ENCODE results near the gene OPN4.

Gene OPN4

GRCh38 chr10:86647773-86648703, 6.3 kb upstream of the OPN4 start:
- DNase-seq (ENCODE audit: low read depth in 2 of 2) = no peak

GRCh38 chr10:86648704-86649427, 5.5 kb upstream of the OPN4 start:
- no peak for DNase-seq (ENCODE audit: low read depth in 2 of 2)

- no peak for DNase-seq (ENCODE audit: low read depth in 2 of 2)
These were observed 4.7 kb upstream of the OPN4 start for GRCh38 chr10:86649471-86650150.

- DNase-seq (ENCODE audit: low read depth in 2 of 2) = no peak
These were observed 4.2 kb upstream of the OPN4 start for GRCh38 chr10:86650151-86650550.

GRCh38 chr10:86651021-86651471, 3.3 kb upstream of the OPN4 start:
- DNase-seq (ENCODE audit: low read depth in 2 of 2) = no peak

- DNase-seq (ENCODE audit: low read depth in 2 of 2) = no peak
These were observed 2.6 kb upstream of the OPN4 start for GRCh38 chr10:86651631-86652331.

GRCh38 chr10:86652361-86653202, 1.8 kb upstream of the OPN4 start:
- DNase-seq (ENCODE audit: low read depth in 2 of 2) = no peak

GRCh38 chr10:86653379-86653778, 968 bp upstream of the OPN4 start:
- no peak for DNase-seq (ENCODE audit: low read depth in 2 of 2)

GRCh38 chr10:86653987-86654386, 360 bp upstream of the OPN4 start:
- no peak for DNase-seq (ENCODE audit: low read depth in 2 of 2)

- no peak for DNase-seq (ENCODE audit: low read depth in 2 of 2)
These were observed 810 bp downstream of the OPN4 start for GRCh38 chr10:86655173-86655540.

GRCh38 chr10:86655596-86655995, 1.2 kb downstream of the OPN4 start:
- DNase-seq (ENCODE audit: low read depth in 2 of 2) = no peak

GRCh38 chr10:86657011-86657395, 2.7 kb downstream of the OPN4 start:
- DNase-seq (ENCODE audit: low read depth in 2 of 2) = no peak

GRCh38 chr10:86657396-86658011, 3.2 kb downstream of the OPN4 start:
- DNase-seq (ENCODE audit: low read depth in 2 of 2) = no peak

- no peak for DNase-seq (ENCODE audit: low read depth in 2 of 2)
These were observed 4.0 kb downstream of the OPN4 start for GRCh38 chr10:86658261-86658741.

GRCh38 chr10:86658751-86659150, 4.4 kb downstream of the OPN4 start:
- DNase-seq (ENCODE audit: low read depth in 2 of 2) = no peak

- no peak for DNase-seq (ENCODE audit: low read depth in 2 of 2)
These were observed 4.9 kb downstream of the OPN4 start for GRCh38 chr10:86659161-86659691.

- DNase-seq (ENCODE audit: low read depth in 2 of 2) = no peak
These were observed 5.5 kb downstream of the OPN4 start for GRCh38 chr10:86659721-86660453.

GRCh38 chr10:86661161-86662025, 7.0 kb downstream of the OPN4 start:
- no peak for DNase-seq (ENCODE audit: low read depth in 2 of 2)

Data from activated CD4-positive, alpha-beta T cell treated with anti-CD3 and anti-CD28 coated beads for 24 hours (primary cell).